H1 (cell line): ENCODE measurements around the gene PLA2G15.

Source experiments
- JUN ChIP-seq: IDR thresholded peaks from 2 replicates; pipeline ENCODE4 v1.6.1; 2011; ENCODE audit warnings: low read depth, mild to moderate bottlenecking, improper control_type of control experiment, low read length
- TF ChIP-seq, protein P1 (sequence below), 3 experiments: IDR thresholded peaks; 1 replicate in 2 of 3; 2 replicates in 1 of 3; pipeline versions ENCODE4 v1.5.1 to v1.6.1; 2011; ENCODE audit warnings: low read length in 3 of 3, mild to moderate bottlenecking in 3 of 3, inconsistent platforms in 2 of 3, low read depth in 1 of 3, moderate library complexity in 1 of 3; ENCODE audit not compliant: insufficient read depth in 1 of 3; ENCODE audit errors: control extremely low read depth in 1 of 3
- TF ChIP-seq, protein P2 (sequence below): IDR thresholded peaks from 2 replicates; pipeline ENCODE4 v1.6.1; 2011; ENCODE audit warnings: low read depth, mild to moderate bottlenecking, low read length; ENCODE audit not compliant: insufficient read depth

DNA sequence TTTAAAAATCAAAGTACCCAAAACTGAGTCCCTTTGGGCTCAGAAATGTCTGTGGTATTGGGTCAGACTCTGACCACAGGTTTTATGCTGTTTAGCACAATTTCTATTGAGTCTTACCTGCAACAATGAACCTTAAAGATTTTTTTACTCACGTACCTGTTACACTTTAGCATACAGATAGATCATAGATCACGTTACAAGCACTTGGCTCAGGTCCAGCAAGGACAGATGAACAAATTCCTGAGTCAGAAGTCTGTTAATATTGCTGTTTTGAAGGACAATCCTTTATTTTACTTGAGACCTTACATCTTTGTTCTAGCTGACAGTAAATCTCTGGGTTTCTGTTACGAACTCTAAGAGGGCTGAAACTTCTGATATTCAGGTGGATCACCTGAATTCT, 52.7 kb downstream of the PLA2G15 start:
- TF ChIP-seq, protein P1, sequence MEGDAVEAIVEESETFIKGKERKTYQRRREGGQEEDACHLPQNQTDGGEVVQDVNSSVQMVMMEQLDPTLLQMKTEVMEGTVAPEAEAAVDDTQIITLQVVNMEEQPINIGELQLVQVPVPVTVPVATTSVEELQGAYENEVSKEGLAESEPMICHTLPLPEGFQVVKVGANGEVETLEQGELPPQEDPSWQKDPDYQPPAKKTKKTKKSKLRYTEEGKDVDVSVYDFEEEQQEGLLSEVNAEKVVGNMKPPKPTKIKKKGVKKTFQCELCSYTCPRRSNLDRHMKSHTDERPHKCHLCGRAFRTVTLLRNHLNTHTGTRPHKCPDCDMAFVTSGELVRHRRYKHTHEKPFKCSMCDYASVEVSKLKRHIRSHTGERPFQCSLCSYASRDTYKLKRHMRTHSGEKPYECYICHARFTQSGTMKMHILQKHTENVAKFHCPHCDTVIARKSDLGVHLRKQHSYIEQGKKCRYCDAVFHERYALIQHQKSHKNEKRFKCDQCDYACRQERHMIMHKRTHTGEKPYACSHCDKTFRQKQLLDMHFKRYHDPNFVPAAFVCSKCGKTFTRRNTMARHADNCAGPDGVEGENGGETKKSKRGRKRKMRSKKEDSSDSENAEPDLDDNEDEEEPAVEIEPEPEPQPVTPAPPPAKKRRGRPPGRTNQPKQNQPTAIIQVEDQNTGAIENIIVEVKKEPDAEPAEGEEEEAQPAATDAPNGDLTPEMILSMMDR (IDR thresholded peaks at IDR 0.05; ENCODE audit: control extremely low read depth in 1 of 3, insufficient read depth in 1 of 3, low read depth in 1 of 3, low read length in 3 of 3) = no peak
- TF ChIP-seq JUN = no peak
- TF ChIP-seq, protein P2, sequence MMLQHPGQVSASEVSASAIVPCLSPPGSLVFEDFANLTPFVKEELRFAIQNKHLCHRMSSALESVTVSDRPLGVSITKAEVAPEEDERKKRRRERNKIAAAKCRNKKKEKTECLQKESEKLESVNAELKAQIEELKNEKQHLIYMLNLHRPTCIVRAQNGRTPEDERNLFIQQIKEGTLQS = no peak
